SJCRH30 (cell line): ENCODE data around the gene EMID1. TPM values are rescaled to one million over a fixed set of nuclear protein-coding genes. Genes with fewer than 3 reads are reported as not detected.

ENCODE experiments used
- DNase-seq, 2 experiments: peaks; one replicate each; pipeline ENCODE4 v3.0.0-alpha.2; 2015 to 2020
- H3K27ac ChIP-seq: fragments of 250-450 bp; sonication (Bioruptor Pico); 2 replicates; pipeline ENCODE4 v1.5.1; 2020; ENCODE audit warnings: mild to moderate bottlenecking, moderate library complexity
- H3K27me3 ChIP-seq: fragments of 250-450 bp; sonication (Bioruptor Pico); 2 replicates; pipeline ENCODE4 v1.5.1; 2020; ENCODE audit warnings: mild to moderate bottlenecking, moderate library complexity
- H3K36me3 ChIP-seq: fragments of 250-450 bp; sonication (Bioruptor Pico); 2 replicates; pipeline ENCODE4 v1.5.1; 2020; ENCODE audit warnings: mild to moderate bottlenecking, moderate library complexity
- H3K4me1 ChIP-seq: fragments of 250-450 bp; sonication (Bioruptor Pico); 2 replicates; pipeline ENCODE4 v1.5.1; 2020; ENCODE audit warnings: mild to moderate bottlenecking, moderate library complexity
- H3K4me3 ChIP-seq: fragments of 250-450 bp; sonication (Bioruptor Pico); 2 replicates; pipeline ENCODE4 v1.5.1; 2020; ENCODE audit warnings: mild to moderate bottlenecking, moderate library complexity
- H3K9me3 ChIP-seq: fragments of 250-450 bp; sonication (Bioruptor Pico); replicated peaks from 2 replicates; pipeline ENCODE4 v1.5.1; 2020; ENCODE audit warnings: mild to moderate bottlenecking, moderate library complexity
- total RNA-seq: library from RNA; depleted of rRNA; stranded (reverse); fragments of >200 nt; shearing (Covaris generic); gene quantifications from 2 replicates; pipeline ENCODE4 v1.2.3, GENCODE V29; 2014

EMID1 gene
- total RNA-seq, 1 experiment from 2014 or later, result 2.2 TPM

DNA sequence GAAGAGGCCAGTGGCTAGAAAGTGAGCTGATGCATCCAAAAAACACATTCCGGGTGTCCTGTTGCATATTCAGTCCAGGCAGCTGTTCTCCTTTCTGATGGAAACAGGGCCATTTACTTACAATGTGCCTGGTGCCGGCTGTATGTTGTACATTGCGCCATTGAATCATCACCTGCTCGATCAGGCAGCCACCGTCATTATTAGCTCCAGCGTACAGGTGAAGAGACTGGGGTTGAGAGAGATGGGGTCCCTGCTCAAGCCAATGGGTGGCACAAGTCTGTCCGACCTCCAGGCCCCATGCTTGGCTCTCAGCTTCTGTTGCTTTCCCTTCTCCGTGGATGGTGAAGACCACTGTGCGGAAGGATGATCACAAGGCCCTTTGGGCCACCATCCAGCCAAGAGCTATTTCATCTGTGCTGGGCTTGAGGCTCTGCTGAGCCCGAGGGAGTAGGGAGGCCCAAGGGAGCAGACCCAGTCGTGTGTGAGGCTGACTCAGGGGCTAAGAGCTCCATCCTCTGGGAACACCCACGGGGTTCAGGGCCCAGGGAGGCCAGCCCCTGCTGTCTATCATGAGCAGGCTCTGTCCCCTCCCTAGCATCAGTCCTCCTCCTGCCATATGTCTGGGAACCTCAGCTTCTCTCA is 20.7 kb upstream of the EMID1 start:
- Histone ChIP-seq H3K27ac (peak overlapping the region; percentile 42), H3K4me1 (peaks cover 11% of the 10 kb centered on the region), H3K36me3 (no peaks in the 10 kb centered on the region), H3K4me3 (peak overlapping the region; percentile 12), H3K9me3 (no peaks in the 10 kb centered on the region), H3K27me3 (no peaks in the 10 kb centered on the region)
- DNase-seq, result peak; percentile 62 to 72

DNA sequence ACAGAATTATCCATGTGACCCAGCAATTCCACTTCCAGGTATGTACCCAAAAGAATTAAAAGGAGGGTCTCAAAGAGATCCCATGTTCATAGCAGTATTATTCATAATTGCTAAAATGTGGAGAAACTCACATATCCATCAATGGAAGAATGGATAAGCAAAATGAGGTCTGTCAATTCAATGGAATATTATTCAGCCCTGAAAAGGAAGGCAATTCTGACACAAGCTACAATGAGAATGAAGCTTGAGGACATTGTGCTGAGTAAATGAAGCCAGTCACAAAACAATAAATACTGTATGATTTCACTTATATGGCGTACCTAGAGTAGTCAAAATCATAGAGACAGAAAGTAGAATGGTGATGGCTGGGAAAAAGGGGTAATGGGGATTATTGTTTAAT is 19.4 kb upstream of the EMID1 start:
- Histone ChIP-seq H3K4me3 (no peak overlapping the region), H3K4me1 (peaks cover 11% of the 10 kb centered on the region), H3K27ac (no peak overlapping the region), H3K9me3 (no peaks in the 10 kb centered on the region), H3K27me3 (no peaks in the 10 kb centered on the region), H3K36me3 (no peaks in the 10 kb centered on the region)
- DNase-seq, result no peak

DNA sequence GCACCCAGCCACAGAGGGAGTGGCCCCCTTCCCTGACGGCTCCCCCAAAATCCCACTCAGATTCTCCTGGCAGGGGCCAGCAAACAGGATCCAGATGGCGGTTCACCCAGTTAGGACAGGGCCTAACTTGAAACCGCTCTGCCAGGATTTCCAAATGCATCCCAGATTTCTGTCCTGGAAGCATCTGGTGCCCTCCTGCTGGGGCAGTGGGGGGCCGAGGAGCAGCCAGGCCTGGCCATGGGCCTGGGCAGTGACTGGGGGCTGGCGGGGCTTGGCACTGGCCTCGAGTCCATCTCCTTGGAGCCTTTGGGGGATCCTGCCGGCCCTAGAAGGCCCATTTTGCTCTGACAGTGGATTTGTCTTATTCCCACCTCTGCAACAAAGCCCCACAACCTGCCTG is 17.9 kb upstream of the EMID1 start:
- no peak overlapping the region for H3K4me3 ChIP-seq
- H3K27me3 ChIP-seq, result no peaks in the 10 kb centered on the region
- H3K27ac ChIP-seq, result no peak overlapping the region
- H3K4me1 ChIP-seq, result peaks cover 11% of the 10 kb centered on the region
- H3K9me3 ChIP-seq, result no peaks in the 10 kb centered on the region
- no peaks in the 10 kb centered on the region for H3K36me3 ChIP-seq
- no peak for DNase-seq

DNA sequence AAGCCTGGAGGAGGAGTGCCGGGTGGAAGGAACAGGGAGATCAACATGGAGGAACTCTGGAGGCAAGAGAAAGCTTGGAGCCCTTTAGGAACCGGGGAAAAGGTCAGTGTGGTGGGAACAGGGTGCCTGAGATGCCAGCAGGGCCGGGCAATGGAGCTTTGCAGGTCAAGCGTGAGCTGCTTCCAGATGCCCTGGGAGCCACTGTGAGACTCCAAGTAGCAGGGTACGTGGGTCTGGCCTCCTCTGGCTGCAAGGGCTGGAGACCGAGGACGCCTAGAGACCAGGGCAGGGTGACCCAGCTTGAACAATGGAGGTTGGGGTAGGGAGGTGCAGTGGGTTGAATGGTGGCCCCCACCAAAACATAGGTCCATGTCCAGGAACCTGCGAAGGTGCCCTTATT is 15.6 kb upstream of the EMID1 start:
- no peaks in the 10 kb centered on the region for H3K9me3 ChIP-seq
- H3K27me3 ChIP-seq, result no peaks in the 10 kb centered on the region
- no peak overlapping the region for H3K27ac ChIP-seq
- no peak overlapping the region for H3K4me3 ChIP-seq
- DNase-seq, result no peak
- H3K4me1 ChIP-seq, result peaks cover 1% of the 10 kb centered on the region; the same call in 1 of the 2 replicates
- H3K36me3 ChIP-seq, result no peaks in the 10 kb centered on the region

DNA sequence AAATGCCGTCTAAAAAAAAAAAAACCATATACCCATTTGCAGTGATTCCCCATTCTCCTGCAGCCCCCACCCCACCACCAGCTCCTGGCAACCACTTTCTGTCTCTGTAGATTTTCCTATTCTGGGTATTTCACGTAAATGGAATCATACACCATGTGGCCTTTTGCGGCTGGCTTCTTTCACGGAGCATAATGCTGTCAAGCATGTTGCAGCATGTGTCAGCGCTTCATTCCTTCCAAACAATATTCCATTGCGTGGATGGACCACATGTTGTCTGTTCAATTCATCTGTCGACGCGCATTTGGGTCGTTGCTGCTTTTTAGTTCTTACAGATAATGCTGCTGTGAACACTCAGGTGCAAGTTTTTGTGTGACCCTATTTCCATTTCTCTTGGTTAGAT is 14.8 kb upstream of the EMID1 start:
- Histone ChIP-seq H3K9me3 (no peaks in the 10 kb centered on the region), H3K4me3 (no peak overlapping the region), H3K27ac (no peak overlapping the region), H3K4me1 (no peaks in the 10 kb centered on the region), H3K36me3 (no peaks in the 10 kb centered on the region), H3K27me3 (no peaks in the 10 kb centered on the region)
- no peak for DNase-seq

DNA sequence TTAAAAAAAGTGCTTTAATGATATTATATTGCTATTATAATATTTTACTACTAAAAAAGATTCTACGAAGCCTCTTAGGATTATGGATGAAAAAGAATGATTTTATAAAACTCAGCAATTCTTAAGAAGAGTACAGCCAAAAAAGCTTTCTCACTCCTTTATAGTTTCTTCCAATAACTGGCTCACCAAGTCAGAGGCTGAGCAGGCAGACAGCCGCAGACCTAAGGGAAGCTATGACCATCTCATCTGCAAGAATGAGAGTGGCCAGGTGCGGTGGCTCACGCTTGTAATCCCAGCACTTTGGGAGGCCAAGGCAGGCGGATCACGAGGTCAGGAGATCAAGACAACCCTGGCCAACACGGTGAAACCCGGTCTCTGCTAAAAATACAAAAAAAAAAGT is 12.7 kb upstream of the EMID1 start:
- Histone ChIP-seq H3K36me3 (no peaks in the 10 kb centered on the region), H3K27me3 (no peaks in the 10 kb centered on the region), H3K9me3 (no peaks in the 10 kb centered on the region), H3K27ac (no peak overlapping the region), H3K4me3 (no peak overlapping the region), H3K4me1 (no peaks in the 10 kb centered on the region)
- DNase-seq, result no peak

DNA sequence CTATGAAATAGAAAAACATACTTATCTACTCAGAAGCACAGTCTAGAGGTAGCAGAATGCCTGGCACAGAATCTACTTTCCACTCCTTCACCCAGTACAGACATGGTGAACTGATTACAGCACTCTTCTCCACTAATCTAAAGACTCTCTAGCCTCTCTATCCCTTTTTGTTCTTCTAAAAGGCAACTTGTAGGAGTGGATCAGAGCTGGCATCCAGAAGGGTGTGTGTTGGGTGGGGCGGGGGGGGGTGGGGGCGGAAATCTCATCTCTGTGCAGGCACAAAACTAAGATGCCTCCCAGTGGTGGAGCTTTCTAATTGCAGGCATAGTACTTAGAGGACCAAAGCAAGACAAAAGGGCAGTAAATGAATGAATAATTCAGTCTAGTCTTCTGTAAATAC is 11.5 kb upstream of the EMID1 start:
- H3K27me3 ChIP-seq, result no peaks in the 10 kb centered on the region
- H3K4me3 ChIP-seq, result no peak overlapping the region
- H3K27ac ChIP-seq, result no peak overlapping the region
- H3K9me3 ChIP-seq, result no peaks in the 10 kb centered on the region
- no peak for DNase-seq
- no peaks in the 10 kb centered on the region for H3K4me1 ChIP-seq
- no peaks in the 10 kb centered on the region for H3K36me3 ChIP-seq

DNA sequence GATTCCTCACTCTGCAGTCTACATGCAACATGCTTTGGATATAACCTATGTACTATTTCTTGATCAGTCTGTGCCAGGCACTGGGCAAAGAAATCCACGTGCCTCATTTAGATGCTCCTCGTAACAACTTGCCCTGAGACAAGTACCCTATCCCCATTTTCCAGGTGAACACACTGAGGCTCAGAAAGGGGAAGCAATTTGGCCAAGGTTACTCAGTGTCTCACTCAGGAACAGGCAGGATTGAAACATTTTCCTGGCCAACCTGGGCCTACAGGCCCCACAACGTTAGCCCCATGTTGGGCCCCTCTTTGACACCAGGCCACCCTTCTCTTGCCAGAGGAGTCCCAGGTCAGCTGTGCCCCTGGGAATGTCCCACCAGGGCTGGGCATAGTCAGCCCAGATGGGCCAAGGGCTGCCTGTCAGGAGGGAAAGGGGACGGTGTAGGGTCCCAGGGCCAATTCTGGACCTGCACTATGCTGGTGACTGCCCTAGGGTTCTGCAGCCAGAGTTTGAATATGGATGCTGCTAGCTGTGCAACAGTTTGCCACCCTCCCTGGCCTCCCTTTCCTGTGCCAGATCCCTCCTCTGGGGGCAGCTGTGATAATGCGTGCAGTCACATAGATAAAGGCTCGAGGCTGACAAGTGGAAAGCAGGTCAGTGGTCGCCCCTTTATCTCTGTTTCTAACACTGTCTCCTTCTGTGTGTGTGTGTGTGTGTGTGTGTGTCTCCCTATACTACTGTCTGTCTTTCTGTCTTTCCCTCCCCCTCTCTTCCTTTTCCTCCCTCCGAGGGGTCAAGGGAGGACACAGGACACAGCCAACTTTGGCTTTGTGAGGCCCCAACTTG is 10.4 kb upstream of the EMID1 start:
- Histone ChIP-seq H3K27ac (no peak overlapping the region), H3K4me3 (no peak overlapping the region), H3K9me3 (no peaks in the 10 kb centered on the region), H3K4me1 (no peaks in the 10 kb centered on the region), H3K36me3 (no peaks in the 10 kb centered on the region), H3K27me3 (no peaks in the 10 kb centered on the region)
- DNase-seq, result no peak

DNA sequence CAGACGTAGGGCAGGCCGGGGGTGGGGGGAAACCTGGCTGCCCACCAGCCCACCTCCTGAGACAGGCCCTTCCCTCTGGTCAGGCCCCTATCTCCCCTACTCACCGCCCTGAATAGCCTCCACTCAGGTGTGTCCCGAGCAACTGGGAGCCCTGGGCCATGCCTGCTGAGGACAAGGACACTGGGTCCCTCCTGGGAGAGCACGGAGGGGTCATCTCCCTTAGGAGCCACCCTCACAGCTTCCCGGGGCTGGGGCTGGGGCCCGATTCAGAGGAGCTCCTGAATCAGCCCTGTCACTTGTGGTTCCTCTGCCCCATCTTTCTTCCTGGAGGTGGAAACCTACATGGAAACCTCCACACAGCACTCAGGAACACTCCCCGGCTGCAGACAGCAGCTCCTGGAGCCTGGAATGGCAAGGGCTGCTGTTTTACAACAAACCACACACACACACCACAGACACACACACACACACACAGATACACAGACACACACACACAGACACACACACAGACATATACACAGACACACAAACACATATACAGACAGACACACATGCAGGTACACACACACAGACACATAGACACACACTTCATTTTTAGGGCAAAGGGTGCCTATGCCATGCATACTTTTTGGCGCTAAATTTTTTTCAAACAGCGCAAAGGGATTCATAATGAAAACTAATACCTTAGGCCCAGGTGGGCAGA is 9.6 kb upstream of the EMID1 start:
- no peak for DNase-seq
- no peaks in the 10 kb centered on the region for H3K4me1 ChIP-seq
- H3K27me3 ChIP-seq, result no peaks in the 10 kb centered on the region
- H3K9me3 ChIP-seq, result no peaks in the 10 kb centered on the region
- H3K27ac ChIP-seq, result no peak overlapping the region
- no peaks in the 10 kb centered on the region for H3K36me3 ChIP-seq
- no peak overlapping the region for H3K4me3 ChIP-seq

DNA sequence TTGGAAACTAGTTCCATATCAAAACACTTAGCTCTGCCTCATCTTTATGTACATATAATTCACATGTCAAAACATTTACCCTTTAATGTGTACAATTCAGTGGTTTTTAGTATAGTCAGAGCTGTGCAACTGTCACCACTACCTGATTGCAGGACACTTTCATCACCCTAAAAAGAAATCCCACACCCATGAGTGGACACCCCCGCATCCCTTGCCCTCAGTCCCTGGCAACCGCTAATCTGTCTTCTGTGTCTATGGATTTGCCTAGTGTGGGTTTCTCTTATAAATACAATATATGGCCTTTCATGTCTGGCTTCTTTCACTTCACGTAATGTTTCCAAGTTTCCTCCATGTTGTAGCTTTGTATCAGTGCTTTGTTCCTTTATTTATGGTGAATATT is 8.6 kb upstream of the EMID1 start:
- no peak overlapping the region for H3K27ac ChIP-seq
- no peaks in the 10 kb centered on the region for H3K27me3 ChIP-seq
- peaks cover under 1% of the 10 kb centered on the region; the same call in 1 of the 2 replicates for H3K4me1 ChIP-seq
- no peak for DNase-seq
- H3K4me3 ChIP-seq, result no peak overlapping the region
- no peaks in the 10 kb centered on the region for H3K9me3 ChIP-seq
- no peaks in the 10 kb centered on the region for H3K36me3 ChIP-seq

DNA sequence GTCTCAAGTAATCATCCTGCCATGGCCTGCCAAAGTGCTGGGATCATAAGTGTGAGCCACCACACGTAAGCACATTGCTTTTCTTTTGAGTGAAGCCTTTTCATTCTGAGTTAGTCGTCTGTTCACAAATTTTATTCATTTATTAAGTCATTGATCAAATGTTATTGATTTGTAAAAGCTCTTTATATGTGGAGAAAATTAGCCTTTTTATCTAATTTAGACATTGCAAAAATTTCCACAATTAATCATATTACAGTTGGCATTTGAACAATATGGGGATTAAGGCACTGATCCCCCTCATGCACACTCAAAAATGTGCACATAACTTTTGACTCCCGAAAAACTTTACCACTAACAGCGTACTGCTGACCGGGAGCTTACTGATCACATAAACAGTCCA is 7.5 kb upstream of the EMID1 start:
- H3K27me3 ChIP-seq, result no peaks in the 10 kb centered on the region
- DNase-seq, result no peak
- H3K4me1 ChIP-seq, result peaks cover 9% of the 10 kb centered on the region
- no peak overlapping the region for H3K4me3 ChIP-seq
- H3K27ac ChIP-seq, result no peak overlapping the region
- no peaks in the 10 kb centered on the region for H3K36me3 ChIP-seq
- H3K9me3 ChIP-seq, result no peaks in the 10 kb centered on the region

DNA sequence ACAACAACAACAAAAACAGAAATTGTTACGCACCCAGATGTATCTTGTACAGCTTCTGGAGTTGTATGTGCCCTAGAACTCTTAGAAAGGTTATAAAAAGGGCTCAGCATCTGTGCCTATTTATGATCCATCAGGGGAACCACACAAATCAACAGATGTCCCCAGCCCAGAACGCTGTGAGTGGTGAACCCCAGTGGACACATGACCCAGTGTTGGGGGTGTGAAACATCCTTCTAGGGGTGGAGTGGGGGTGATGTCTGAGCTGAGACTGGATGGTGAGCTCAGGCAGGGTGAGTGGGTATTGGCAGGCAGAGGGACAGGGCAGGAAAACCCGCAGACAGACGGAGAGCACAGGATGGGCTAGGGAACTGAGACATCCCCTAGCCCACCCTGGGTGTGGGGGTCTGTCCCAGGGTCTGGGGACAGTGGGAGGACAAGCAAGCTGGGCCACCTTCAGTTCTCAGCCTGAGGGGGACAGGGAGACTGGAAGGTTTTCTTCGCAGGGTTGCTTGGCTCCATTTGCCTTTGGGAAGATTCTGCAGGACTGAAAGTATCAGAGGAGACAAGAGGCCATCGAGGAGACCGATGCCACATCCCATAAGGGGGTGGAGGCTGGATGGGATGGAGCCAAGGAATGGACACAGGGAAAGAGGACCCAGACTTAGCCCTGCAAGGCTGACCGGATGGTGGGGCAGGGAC is 5.8 kb upstream of the EMID1 start:
- H3K36me3 ChIP-seq, result no peaks in the 10 kb centered on the region
- no peak for DNase-seq
- H3K9me3 ChIP-seq, result no peaks in the 10 kb centered on the region
- H3K27me3 ChIP-seq, result no peaks in the 10 kb centered on the region
- no peak overlapping the region for H3K27ac ChIP-seq
- no peak overlapping the region for H3K4me3 ChIP-seq
- peaks cover 9% of the 10 kb centered on the region for H3K4me1 ChIP-seq

DNA sequence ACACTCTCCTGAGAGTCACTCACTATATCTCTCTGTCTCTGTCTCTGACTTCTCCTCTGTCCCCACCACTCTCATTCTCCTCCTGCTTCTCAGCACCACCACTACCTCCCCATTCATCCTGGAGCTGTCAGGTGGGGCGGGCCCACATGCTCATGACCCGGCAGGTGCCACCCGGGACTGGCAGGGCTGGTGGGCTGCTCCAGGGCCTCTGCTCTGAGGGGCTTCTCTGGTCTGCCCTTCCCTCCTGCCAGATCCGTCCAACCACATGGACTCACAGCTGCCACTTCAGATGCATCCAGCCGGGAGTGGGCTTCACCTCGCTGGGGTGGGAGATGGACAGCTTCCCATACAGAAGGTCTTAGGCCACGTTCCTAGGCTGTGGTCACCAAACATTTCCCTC is 4.8 kb upstream of the EMID1 start:
- peaks cover 9% of the 10 kb centered on the region for H3K4me1 ChIP-seq
- DNase-seq, result no peak
- H3K27me3 ChIP-seq, result no peaks in the 10 kb centered on the region

DNA sequence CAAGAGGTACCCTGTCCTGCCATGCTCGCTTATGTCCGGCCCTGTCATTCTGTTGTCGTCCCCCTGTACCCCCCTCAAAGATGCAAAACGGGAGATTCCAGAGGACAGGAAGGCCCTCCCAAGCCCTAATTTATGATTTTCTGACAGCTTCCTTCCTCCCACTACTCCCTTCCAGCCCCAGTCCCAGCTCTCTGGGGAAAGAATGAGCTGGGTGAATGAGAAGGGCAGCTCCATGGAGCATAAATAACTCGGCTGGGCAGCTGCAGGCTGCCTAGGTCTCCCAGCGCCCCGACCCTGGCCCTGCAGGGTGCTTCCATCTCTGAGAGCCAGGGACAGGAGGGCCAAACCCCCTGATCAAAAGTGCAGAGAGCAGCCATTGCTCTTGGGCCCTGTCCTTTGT is 3.9 kb upstream of the EMID1 start:
- Histone ChIP-seq H3K27ac (peak overlapping the region; percentile 41; the same call in 1 of the 2 replicates), H3K4me1 (peaks cover 9% of the 10 kb centered on the region), H3K36me3 (no peaks in the 10 kb centered on the region), H3K27me3 (no peaks in the 10 kb centered on the region), H3K9me3 (no peaks in the 10 kb centered on the region), H3K4me3 (no peak overlapping the region)
- peak in 1 of 2 experiments; percentile 24 for DNase-seq

More for the DNA sequence above, 4.8 kb upstream of the EMID1 start:
- Histone ChIP-seq H3K4me3 (no peak overlapping the region), H3K9me3 (no peaks in the 10 kb centered on the region), H3K27ac (no peak overlapping the region), H3K36me3 (no peaks in the 10 kb centered on the region)
